Activated naive CD8-positive, alpha-beta T cell treated with anti-CD3 and anti-CD28 coated beads for 36 hours (primary cell): ENCODE data around the gene TMEM121. TPM values are rescaled to one million over a fixed set of nuclear protein-coding genes. Genes with fewer than 3 reads are reported as not detected.

Source experiments
- DNase-seq: peaks from one replicate; pipeline ENCODE4 v3.0.0; 2021
- H3K27ac Mint-ChIP-seq: one replicate; pipeline ENCODE4 v1.8.0; 2022; ENCODE audit warnings: mild to moderate bottlenecking, moderate library complexity, mixed read lengths
- H3K27me3 Mint-ChIP-seq: one replicate; pipeline ENCODE4 v1.8.0; 2022; ENCODE audit warnings: mild to moderate bottlenecking, mixed read lengths
- H3K36me3 Mint-ChIP-seq: one replicate; pipeline ENCODE4 v1.8.0; 2021; ENCODE audit warnings: mild to moderate bottlenecking, mixed read lengths
- H3K4me1 Mint-ChIP-seq: one replicate; pipeline ENCODE4 v1.8.0; 2021; ENCODE audit warnings: mixed read lengths
- H3K4me3 Mint-ChIP-seq: one replicate; pipeline ENCODE4 v1.8.0; 2022; ENCODE audit warnings: mild to moderate bottlenecking, moderate library complexity, mixed read lengths
- H3K9me3 Mint-ChIP-seq: one replicate; pipeline ENCODE4 v1.8.0; 2022; ENCODE audit warnings: mixed read lengths
- total RNA-seq, 2 experiments: library from RNA; stranded (reverse); gene quantifications; one replicate each; pipeline ENCODE4 v1.2.3, GENCODE V29; 2021

Gene TMEM121
- total RNA-seq, 2 experiments from 2014 or later: 16.7 to 16.8 TPM

DNA sequence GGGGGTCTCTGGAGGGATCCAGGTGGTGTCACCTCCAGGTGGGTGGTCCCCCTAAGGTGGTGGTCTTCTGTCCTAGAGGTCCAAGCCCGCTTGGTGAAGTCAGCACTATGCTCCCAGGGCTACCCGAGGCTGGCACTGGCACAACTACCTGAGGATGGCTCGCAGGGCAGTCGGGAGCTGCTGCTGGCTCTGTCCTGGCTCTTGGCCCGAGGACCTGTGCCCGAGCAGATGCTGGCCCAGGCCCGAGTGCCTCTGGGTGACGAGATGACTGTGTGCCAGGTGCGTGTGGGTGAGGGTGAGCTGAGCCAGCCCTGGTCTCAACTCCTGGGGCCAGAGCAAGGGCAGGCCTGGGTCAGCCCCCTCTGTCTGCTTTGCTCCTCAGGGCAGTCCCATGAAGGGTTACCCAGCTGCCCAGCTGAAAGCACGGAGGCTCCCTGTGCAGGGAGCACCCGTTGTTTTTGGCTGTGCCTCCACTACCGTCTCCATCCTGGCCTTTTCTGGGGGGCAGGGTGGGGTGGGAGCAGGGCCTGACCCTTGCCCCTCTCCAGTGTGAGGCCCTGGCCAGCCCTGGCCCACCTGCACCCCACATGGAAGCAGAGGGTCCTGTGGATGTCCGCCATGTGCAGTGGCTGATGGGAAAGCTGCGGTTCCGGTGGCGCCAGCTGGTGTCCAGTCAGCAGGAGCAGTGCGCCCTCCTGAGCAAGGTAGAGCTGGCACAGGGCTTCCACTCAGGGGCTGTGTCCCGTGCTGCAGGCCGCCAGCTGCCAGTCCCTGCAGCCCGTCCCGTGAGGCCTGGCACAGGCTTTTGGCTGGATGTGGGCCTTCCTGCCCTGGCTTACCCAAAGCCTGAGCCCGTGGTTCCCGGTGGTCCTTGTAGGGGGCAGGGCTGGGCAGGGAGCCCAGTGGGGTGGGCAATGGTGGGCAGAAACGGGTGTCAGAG, 34.1 kb upstream of the TMEM121 start:
- no peak for DNase-seq
- Mint-ChIP-seq H3K9me3 (no peaks in the 10 kb centered on the region), H3K27me3 (no peaks in the 10 kb centered on the region), H3K4me1 (peaks cover 19% of the 10 kb centered on the region), H3K4me3 (peak overlapping the region; percentile 79), H3K27ac (no peak overlapping the region), H3K36me3 (no peaks in the 10 kb centered on the region)

GRCh38 chr14:105492971-105493871, 33.2 kb upstream of the TMEM121 start:
- H3K4me1 Mint-ChIP-seq: peaks cover 16% of the 10 kb centered on the region
- H3K27me3 Mint-ChIP-seq: no peaks in the 10 kb centered on the region
- H3K36me3 Mint-ChIP-seq: no peaks in the 10 kb centered on the region
- H3K4me3 Mint-ChIP-seq: no peak overlapping the region
- H3K27ac Mint-ChIP-seq: no peak overlapping the region
- no peaks in the 10 kb centered on the region for H3K9me3 Mint-ChIP-seq
- DNase-seq: no peak

DNA sequence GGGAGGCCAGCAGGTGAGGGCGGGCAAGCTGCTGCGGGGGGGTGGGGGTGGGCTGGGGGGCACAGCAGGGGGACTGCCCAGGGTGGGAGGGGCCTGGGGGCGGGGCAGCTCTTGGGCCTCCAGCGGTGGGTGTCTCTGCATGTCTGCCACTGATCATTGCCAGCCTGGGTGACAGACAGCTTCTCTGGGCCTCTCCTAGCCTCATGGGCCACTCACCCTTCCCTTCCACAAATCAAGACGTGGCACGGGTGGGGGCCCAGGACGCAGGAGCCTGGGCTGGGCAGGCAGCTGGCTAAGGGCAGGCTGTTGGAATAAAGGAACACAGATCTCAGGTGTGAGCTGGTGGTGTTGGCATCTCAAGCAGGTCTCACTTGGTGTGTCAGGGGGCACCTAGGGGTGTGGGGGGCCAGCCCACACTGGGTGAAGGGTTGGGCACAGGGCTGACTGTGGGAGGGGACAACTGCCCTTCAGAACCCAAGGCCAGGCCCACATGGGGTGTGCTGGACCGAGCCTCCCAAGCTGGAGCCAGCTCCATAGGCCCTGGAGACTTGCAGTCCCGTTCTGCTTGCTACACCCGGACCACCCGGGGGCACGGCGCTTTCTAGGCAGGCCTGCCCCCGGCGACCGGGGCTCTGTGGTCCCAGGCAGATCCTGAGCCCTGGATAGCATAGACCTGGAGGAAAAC, 32.3 kb upstream of the TMEM121 start:
- Mint-ChIP-seq H3K9me3 (no peaks in the 10 kb centered on the region), H3K4me3 (no peak overlapping the region), H3K27me3 (no peaks in the 10 kb centered on the region), H3K4me1 (peaks cover 11% of the 10 kb centered on the region), H3K27ac (no peak overlapping the region), H3K36me3 (no peaks in the 10 kb centered on the region)
- no peak for DNase-seq

DNA sequence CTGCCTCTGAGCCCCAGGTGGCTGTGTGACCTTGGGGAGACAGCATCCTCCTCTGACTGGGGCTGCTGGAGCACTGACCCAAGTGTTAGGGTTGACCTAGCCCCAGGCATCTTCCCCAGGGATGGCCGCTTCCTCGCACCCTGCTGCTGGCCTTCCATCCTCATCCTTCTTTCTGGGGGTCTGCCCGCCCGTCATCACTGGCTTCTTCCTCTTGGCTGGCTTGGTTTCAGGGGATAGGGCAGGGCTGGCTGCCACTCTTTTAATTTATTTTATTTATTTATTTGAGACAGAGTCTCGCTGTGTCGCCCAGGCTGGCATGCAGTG, 31.8 kb upstream of the TMEM121 start:
- H3K27me3 Mint-ChIP-seq: no peaks in the 10 kb centered on the region
- DNase-seq: no peak
- H3K4me3 Mint-ChIP-seq: no peak overlapping the region
- H3K27ac Mint-ChIP-seq: no peak overlapping the region
- no peaks in the 10 kb centered on the region for H3K9me3 Mint-ChIP-seq
- no peaks in the 10 kb centered on the region for H3K36me3 Mint-ChIP-seq
- peaks cover 6% of the 10 kb centered on the region for H3K4me1 Mint-ChIP-seq

DNA sequence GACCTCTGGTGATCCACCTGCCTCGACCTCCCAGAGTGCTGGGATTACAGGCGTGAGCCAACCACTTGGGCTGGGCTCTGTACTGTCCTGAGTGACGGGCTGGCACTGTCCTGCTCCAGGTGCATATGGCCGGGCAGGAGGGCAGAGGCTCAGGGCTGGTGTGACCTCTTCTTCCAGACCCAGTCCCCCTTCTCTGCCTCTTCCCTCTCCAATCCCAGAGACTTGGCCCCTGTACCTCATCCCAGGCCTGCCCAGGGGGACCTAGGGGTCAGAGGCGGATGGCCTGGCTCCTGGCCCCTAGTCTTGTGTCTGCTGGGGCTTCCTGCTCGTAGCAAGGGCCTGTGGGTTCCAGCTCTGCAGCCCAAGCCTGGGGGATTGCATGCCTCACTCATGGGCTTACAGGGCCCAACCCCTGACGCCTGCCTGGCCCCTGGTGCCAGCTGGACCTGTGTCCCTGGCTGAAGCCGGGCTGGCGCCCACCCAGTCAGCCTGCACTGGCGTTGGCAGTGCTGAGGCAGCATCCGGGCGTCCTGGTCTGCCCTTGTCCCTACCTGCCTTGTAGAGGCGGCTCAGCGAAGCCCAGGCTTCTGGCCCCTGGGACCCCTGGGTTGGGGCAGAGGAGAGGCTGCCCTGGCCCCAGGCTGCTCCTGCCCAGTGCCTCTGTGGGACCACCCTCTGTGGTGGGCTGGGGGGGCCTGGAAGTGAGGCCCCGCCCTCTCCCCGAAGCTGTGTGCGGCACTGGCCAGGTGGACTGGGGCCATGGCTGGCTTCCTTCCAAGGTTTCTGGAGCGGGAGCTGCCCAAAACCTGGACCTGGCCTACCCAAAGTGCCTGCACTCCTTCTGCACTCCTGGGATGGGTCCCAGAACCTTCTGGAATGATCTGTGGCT, 31.0 kb upstream of the TMEM121 start:
- DNase-seq: no peak
- H3K4me1 Mint-ChIP-seq: peaks cover 5% of the 10 kb centered on the region
- H3K36me3 Mint-ChIP-seq: no peaks in the 10 kb centered on the region
- H3K27ac Mint-ChIP-seq: no peak overlapping the region
- no peaks in the 10 kb centered on the region for H3K9me3 Mint-ChIP-seq
- H3K27me3 Mint-ChIP-seq: no peaks in the 10 kb centered on the region
- no peak overlapping the region for H3K4me3 Mint-ChIP-seq

DNA sequence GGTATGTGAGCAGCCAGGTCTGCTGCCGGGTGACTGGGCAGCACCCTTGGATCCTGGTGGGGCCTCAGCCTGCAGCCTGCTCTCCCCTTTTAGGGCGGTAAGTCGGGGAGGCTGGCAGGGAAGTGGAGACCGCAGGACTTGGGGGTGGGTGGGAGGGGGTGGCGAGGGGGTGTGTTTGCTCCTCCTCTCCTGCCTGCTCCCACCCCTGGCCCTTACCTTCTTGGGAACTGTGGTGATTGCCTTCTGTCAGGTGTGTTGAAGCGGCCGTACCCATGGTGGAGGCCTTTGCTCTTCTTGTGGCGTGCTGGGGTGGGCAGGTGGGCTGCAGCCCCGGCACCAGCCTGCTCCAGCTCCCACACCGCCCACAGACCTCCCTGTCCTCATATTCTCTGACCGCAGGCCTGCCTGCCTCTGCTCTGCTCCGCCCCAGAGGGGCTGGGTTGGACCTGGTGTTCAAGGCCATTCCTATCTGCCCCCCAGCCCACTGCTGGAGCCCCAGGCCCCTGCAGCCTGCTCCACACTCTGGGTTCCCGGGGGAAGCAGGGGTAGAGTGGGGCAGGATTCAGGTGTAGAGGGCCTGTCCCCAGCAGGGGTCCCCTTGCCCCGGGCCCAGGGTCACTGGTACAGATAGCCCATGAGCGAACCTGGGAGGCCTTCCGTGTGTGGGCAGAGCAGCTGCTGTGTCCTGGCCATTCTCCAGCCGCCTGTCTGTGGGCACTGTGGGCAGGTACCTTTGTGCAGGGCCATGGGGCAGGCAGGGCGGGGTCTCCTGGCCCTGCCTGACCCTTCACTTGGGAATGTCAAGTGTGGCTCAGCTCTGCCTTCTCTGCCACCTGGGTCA, 30.2 kb upstream of the TMEM121 start:
- no peaks in the 10 kb centered on the region for H3K27me3 Mint-ChIP-seq
- H3K36me3 Mint-ChIP-seq: no peaks in the 10 kb centered on the region
- H3K4me1 Mint-ChIP-seq: peaks cover 5% of the 10 kb centered on the region
- H3K27ac Mint-ChIP-seq: no peak overlapping the region
- H3K4me3 Mint-ChIP-seq: no peak overlapping the region
- H3K9me3 Mint-ChIP-seq: no peaks in the 10 kb centered on the region
- no peak for DNase-seq

DNA sequence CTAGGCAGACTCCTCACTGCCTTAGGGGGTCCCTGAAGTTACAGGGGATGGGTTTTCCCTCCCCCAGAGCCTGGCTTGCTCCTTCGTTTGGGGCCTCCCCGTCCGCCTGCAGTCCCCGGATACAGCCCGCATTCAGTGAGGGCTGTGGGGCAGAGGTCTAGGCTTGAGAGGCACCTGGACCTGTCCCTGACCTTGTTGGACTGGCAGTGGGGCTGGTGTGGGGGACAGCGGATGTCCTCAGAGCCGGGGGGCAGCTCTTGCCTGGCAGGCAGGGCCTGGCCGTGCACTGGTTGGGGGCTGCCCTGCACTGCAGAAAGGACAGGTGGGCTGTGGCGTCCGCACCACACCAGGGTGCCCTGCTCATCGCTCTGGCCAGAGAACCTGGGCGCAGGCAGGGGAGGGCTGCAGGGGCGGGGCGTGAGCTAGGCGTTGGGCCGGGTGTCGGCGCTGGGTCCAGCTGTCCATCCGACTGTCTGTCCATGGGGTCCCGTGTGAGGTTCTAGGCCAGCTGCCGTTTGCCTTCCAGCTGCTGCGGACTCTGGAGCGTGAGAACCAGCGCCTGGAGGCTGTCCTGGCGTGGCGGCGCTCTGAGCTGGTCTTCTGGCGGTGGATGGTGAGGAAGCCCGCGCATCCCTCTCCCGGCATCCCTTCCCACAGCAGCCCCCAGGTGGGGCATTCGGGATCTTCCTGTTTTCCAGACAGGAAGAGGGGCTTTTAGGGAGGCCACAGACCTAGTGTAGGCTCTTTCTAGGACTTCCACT, 29.4 kb upstream of the TMEM121 start:
- no peak for DNase-seq
- no peaks in the 10 kb centered on the region for H3K27me3 Mint-ChIP-seq
- H3K9me3 Mint-ChIP-seq: no peaks in the 10 kb centered on the region
- no peaks in the 10 kb centered on the region for H3K36me3 Mint-ChIP-seq
- peaks cover 1% of the 10 kb centered on the region for H3K4me1 Mint-ChIP-seq
- no peak overlapping the region for H3K4me3 Mint-ChIP-seq
- H3K27ac Mint-ChIP-seq: no peak overlapping the region

- H3K27ac Mint-ChIP-seq: no peak overlapping the region
- H3K27me3 Mint-ChIP-seq: no peaks in the 10 kb centered on the region
- H3K4me1 Mint-ChIP-seq: no peaks in the 10 kb centered on the region
- no peaks in the 10 kb centered on the region for H3K36me3 Mint-ChIP-seq
- H3K9me3 Mint-ChIP-seq: no peaks in the 10 kb centered on the region
- no peak for DNase-seq
- H3K4me3 Mint-ChIP-seq: no peak overlapping the region
These were observed 28.5 kb upstream of the TMEM121 start for GRCh38 chr14:105497671-105498429.

DNA sequence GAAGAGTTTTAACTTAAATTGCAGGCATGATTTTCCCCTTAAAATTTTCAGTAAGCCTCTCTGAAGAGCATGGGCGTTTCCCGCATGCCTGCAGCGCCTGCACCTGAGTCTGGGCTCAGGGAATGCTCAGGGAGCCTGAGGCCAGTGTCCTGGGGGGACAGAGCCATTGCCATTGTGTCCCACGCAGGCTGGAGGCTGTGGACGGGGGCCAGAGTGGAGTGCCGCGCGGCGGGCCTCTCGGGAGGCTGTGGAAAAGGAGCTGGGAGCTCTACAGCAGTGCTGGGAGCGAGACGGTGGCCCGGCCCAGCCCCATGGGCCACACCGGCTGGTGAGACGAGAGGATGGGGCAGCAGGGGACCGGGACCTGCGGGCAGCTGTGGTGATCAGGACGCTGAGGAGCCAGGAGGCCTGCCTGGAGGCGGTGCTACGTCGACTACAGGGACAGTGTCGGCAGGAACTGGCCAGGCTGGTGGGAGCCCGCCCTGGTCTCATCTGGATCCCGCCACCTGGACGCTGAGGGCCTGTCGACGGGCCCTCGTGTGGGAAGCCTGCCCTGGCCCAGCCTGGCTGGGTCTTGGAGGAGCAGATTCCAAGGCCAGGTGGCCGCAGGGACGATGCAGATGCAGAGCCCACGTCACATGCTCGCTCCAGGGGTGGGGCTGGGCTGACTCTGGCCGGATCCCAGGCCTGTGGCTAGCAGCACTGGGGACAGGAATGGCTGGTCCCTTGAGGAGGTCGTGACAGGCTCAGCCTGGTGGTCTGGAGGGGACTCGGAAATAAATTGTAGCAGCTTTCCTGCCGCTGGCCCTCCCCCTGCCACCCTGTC, 27.7 kb upstream of the TMEM121 start:
- H3K36me3 Mint-ChIP-seq: no peaks in the 10 kb centered on the region
- H3K4me3 Mint-ChIP-seq: no peak overlapping the region
- DNase-seq: no peak
- no peaks in the 10 kb centered on the region for H3K4me1 Mint-ChIP-seq
- no peak overlapping the region for H3K27ac Mint-ChIP-seq
- H3K27me3 Mint-ChIP-seq: peaks cover 3% of the 10 kb centered on the region
- no peaks in the 10 kb centered on the region for H3K9me3 Mint-ChIP-seq

GRCh38 chr14:105499256-105500035, 26.9 kb upstream of the TMEM121 start:
- Mint-ChIP-seq H3K27ac (no peak overlapping the region), H3K36me3 (no peaks in the 10 kb centered on the region), H3K4me3 (no peak overlapping the region), H3K4me1 (no peaks in the 10 kb centered on the region), H3K27me3 (peaks cover 4% of the 10 kb centered on the region), H3K9me3 (no peaks in the 10 kb centered on the region)
- DNase-seq: no peak

- DNase-seq: no peak
- peaks cover 9% of the 10 kb centered on the region for H3K27me3 Mint-ChIP-seq
- no peak overlapping the region for H3K27ac Mint-ChIP-seq
- no peaks in the 10 kb centered on the region for H3K4me1 Mint-ChIP-seq
- no peaks in the 10 kb centered on the region for H3K36me3 Mint-ChIP-seq
- no peaks in the 10 kb centered on the region for H3K9me3 Mint-ChIP-seq
- no peak overlapping the region for H3K4me3 Mint-ChIP-seq
These were observed 26.2 kb upstream of the TMEM121 start for GRCh38 chr14:105500036-105500725.
